Spleen (tissue), 11 donors: Measurements from ENCODE around the gene CDKL1. TPM values are rescaled to one million over a fixed set of nuclear protein-coding genes. Genes with fewer than 3 reads are reported as not detected.
"Not testable (repeated sequence)": the region's sequence is repeated elsewhere in the genome, so short reads cannot be mapped to it uniquely, and the experiment has no call there.

ENCODE experiments used
- DNase-seq: peaks from one replicate; pipeline ENCODE4 v3.0.0-alpha.2; 2020
- H3K27ac ChIP-seq, 8 donors: fragments of 200-600 bp; sonication (generic) in 7 of 8; 1 replicate in 4 of 8; 2 replicates in 4 of 8; pipeline versions ENCODE4 v1.5.0 to v1.8.0; 2016 to 2021; ENCODE audit warnings: inconsistent platforms in 4 of 8, mild to moderate bottlenecking in 4 of 8, moderate library complexity in 1 of 8
- H3K27me3 ChIP-seq, 7 donors: fragments of 200-600 bp; sonication (generic) in 6 of 7; replicated peaks in 1 of 7; 1 replicate in 4 of 7; 2 replicates in 3 of 7; pipeline versions ENCODE4 v1.5.0 to v1.8.0; 2016 to 2021; ENCODE audit warnings: inconsistent platforms in 3 of 7, mild to moderate bottlenecking in 1 of 7
- H3K36me3 ChIP-seq, 6 donors: fragments of 200-600 bp; sonication (generic) in 5 of 6; 1 replicate in 4 of 6; 2 replicates in 2 of 6; pipeline versions ENCODE4 v1.5.0 to v1.8.0; 2016 to 2021; ENCODE audit warnings: inconsistent platforms in 2 of 6
- H3K4me1 ChIP-seq, 6 donors: fragments of 200-600 bp; sonication (generic) in 5 of 6; 1 replicate in 3 of 6; 2 replicates in 3 of 6; pipeline versions ENCODE4 v1.5.0 to v1.8.0; 2016 to 2021; ENCODE audit warnings: inconsistent platforms in 3 of 6
- H3K4me3 ChIP-seq, 8 donors: fragments of 200-600 bp; sonication (generic) in 7 of 8; 1 replicate in 4 of 8; 2 replicates in 4 of 8; pipeline versions ENCODE4 v1.5.0 to v1.8.0; 2016 to 2021; ENCODE audit warnings: inconsistent platforms in 4 of 8, mild to moderate bottlenecking in 4 of 8, moderate library complexity in 2 of 8
- H3K9me3 ChIP-seq, 8 donors: fragments of 200-600 bp; sonication (generic) in 7 of 8; 1 replicate in 4 of 8; 2 replicates in 4 of 8; pipeline versions ENCODE4 v1.5.0 to v1.8.0; 2016 to 2021; ENCODE audit warnings: inconsistent platforms in 4 of 8
- POLR2A ChIP-seq, 3 donors: fragments of 450-650 bp; IDR thresholded peaks; one replicate each; pipeline ENCODE4 v1.5.1; 2017; ENCODE audit warnings: antibody characterized with exemption in 3 of 3, mild to moderate bottlenecking in 1 of 3
- POLR2AphosphoS5 ChIP-seq, 3 donors: sonication (generic); formaldehyde crosslinking; IDR thresholded peaks; one replicate each; pipeline ENCODE4 v1.5.1; 2017; ENCODE audit warnings: antibody characterized with exemption in 3 of 3
- WGBS, 5 donors: extraction: QIAGEN DNeasy Blood & Tissue Kit in 3 of 5; methylation state at CpG; one replicate each; pipeline versions ENCODE4 v1.1.5 to v1.1.7; 2013 to 2018; 5-methylcytosine and 5-hydroxymethylcytosine counted together
- intact Hi-C: fragments of 100-400 bp; cut with DNase I; formaldehyde crosslinking; loops from one replicate; pipeline ENCODE4 v1.15.0; 2023; ENCODE audit warnings: low total_unique reads
- polyA plus RNA-seq, 3 donors: library from polyadenylated mRNA; stranded (reverse); fragments of 200-250 nt; gene quantifications; one replicate each; pipeline ENCODE4 v1.2.1, GENCODE V29; 2013
- total RNA-seq, 7 donors: library from RNA; depleted of rRNA in 3 of 7; stranded (reverse); fragments of >200 nt in 3 of 7; fragmentation: NEBNext Ultra II Directional in 4 of 7; extraction: Animal tissue kit (Norgen Biotek cat#: 25700) in 4 of 7; gene quantifications; one replicate each; pipeline versions ENCODE4 v1.1.0 to v1.2.1, GENCODE V29; 2016 to 2021
- TF ChIP-seq, protein P1 (sequence below), 11 experiments: fragments of 200-600 bp in 7 of 11; fragments of 450-650 bp in 4 of 11; sonication (generic) in 4 of 11; IDR thresholded peaks in 8 of 11; conservative IDR thresholded peaks in 3 of 11; 1 replicate in 7 of 11; 2 replicates in 4 of 11; pipeline versions ENCODE4 v1.4.0 to v1.8.0; 2016 to 2021; ENCODE audit warnings: antibody characterized with exemption in 11 of 11, inconsistent platforms in 4 of 11, mild to moderate bottlenecking in 1 of 11
- donor health status: healthy with polysubstance abuse.
- donor health status: DM: no; HTN: no; CAD: no; lungs with moderate emphysema.
- donor health status: DM: no; HTN: no; CAD: no.
- donor health status: Bipolar disorder and iron deficiency.
- donor health status: healthy.
- donor health status: DM: no; HTN: no; CAD: no.
- donor health status: DM: yes; HTN: yes; CAD: no.

Gene CDKL1
- total and polyA plus RNA-seq, 10 donors: 1.7 to 310 (median 17.6) TPM

DNA sequence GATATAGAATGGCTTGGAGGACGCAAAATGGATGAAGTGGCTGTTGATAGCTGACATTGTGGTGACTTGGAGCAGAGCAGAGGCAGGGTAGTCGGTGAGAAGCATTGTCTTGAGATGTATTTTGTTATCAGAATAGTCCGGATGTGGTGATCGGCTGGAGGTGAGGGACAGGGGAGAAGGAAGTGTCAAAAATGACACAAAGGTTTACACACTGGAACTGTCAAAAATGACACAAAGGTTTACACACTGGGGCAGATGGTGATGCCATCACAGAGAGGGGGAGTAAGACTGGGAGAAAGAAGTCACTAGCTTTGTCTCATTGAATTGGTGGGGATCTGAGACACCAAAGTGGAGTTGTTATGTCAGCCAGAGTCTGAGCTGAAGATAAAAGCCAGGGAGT lies 30.1 kb downstream of the CDKL1 start:
- DNase-seq: no peak

DNA sequence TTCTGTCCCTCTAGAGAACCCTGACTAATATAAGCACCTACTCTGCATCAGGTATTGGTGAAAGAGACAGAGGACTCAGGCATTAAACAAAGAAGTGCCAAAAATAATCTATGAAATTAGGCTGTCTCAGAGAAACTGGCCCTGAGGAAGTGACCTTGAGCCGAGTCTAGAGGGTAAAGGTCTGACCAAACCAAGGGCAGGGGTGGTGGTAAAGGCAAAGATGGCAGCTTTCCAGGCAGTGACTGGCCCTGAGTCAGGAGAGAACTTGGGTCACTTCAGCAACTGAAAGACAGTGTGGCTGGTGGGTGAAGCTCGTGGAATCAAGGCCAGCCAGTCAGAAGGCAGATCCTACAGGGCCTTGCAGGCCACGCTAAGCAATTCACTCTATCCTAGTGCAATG lies 30.6 kb downstream of the CDKL1 start:
- intact Hi-C loops: no loop called here
- Histone ChIP-seq H3K4me1 (peaks cover 11 to 61% (median 37%) of the 10 kb centered on the region in 6 donors), H3K27me3 (no peaks in the 10 kb centered on the region), H3K27ac (peak overlapping the region in 7 of 8 donors; percentile 19 to 94 (median 52)), H3K9me3 (no peaks in the 10 kb centered on the region), H3K4me3 (no peak overlapping the region), H3K36me3 (no peaks in the 10 kb centered on the region)
- TF ChIP-seq, protein P1, sequence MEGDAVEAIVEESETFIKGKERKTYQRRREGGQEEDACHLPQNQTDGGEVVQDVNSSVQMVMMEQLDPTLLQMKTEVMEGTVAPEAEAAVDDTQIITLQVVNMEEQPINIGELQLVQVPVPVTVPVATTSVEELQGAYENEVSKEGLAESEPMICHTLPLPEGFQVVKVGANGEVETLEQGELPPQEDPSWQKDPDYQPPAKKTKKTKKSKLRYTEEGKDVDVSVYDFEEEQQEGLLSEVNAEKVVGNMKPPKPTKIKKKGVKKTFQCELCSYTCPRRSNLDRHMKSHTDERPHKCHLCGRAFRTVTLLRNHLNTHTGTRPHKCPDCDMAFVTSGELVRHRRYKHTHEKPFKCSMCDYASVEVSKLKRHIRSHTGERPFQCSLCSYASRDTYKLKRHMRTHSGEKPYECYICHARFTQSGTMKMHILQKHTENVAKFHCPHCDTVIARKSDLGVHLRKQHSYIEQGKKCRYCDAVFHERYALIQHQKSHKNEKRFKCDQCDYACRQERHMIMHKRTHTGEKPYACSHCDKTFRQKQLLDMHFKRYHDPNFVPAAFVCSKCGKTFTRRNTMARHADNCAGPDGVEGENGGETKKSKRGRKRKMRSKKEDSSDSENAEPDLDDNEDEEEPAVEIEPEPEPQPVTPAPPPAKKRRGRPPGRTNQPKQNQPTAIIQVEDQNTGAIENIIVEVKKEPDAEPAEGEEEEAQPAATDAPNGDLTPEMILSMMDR (IDR thresholded peaks at IDR 0.05 in 8 of 11, conservative IDR thresholded peaks at IDR 0.05 in 3 of 11): no peak
- TF ChIP-seq POLR2AphosphoS5 (IDR thresholded peaks at IDR 0.05): no peak
- no peak for TF ChIP-seq POLR2A (IDR thresholded peaks at IDR 0.05)
- WGBS, 5 donors: 66 to 77% (median 74%) methylated on average over 3 of the region's 3 CpGs
- DNase-seq: no peak

More for the DNA sequence above, 30.1 kb downstream of the CDKL1 start:
- TF ChIP-seq POLR2A (IDR thresholded peaks at IDR 0.05) (no peak), POLR2AphosphoS5 (IDR thresholded peaks at IDR 0.05) (no peak)
- TF ChIP-seq, protein P1 (IDR thresholded peaks at IDR 0.05 in 8 of 11, conservative IDR thresholded peaks at IDR 0.05 in 3 of 11): no peak
- Histone ChIP-seq H3K36me3 (no peaks in the 10 kb centered on the region), H3K4me3 (no peak overlapping the region), H3K9me3 (no peaks in the 10 kb centered on the region), H3K4me1 (peaks cover 11 to 56% (median 37%) of the 10 kb centered on the region in 6 donors), H3K27ac (peak overlapping the region in 7 of 8 donors; percentile 19 to 94 (median 52)), H3K27me3 (no peaks in the 10 kb centered on the region)
- WGBS, 5 donors: 71 to 83% (median 78%) methylated on average over 4 of the region's 4 CpGs
- intact Hi-C loops: no loop called here

DNA sequence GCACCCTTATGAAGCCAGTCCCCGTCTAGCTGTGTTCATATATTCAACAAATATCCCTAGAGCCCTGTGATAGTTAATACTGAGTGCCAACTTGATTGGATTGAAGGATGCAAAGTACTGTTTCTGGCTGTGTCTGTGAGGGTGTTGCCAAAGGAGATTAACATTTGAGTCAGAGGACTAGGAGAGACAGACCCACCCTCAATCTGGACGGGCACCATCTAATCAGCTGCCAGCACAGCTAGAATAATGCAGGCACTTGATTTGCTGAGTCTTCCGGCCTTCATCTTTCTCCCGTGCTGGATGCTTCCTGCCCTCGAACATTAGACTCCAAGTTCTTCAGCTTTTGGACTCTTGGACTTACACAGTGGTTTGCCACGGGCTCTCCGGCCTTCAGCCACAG lies 31.1 kb downstream of the CDKL1 start:
- H3K36me3 ChIP-seq, H3K9me3 ChIP-seq, H3K4me3 ChIP-seq, DNase-seq, H3K27me3 ChIP-seq, intact Hi-C loops: not testable (repeated sequence)
- Histone ChIP-seq H3K4me1 (peaks cover 11 to 61% (median 37%) of the 10 kb centered on the region in 6 donors), H3K27ac (peak overlapping the region in 7 of 8 donors; percentile 19 to 94 (median 70))
- 79 to 88% (median 81%) methylated on average over 7 of the region's 7 CpGs for WGBS, 5 donors

DNA sequence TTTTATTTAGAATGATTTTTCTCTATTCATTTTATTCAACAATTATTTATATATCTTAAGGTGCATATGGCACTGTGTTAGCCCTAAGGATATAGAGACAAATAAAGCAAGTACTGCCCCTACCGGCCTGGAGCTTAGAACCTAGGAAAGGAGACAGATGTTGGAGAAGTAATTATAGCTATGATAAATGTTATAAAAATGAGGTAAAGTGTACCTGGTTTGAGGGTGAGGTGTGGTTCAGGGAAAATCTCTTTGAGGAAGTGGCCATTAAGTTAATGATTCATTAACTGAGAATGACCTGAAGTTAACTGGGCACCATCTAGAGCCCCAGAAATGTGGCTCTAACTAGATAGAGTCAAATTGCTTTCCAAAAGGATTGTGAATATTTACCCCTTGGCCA lies 31.9 kb downstream of the CDKL1 start:
- no peak for DNase-seq
- Histone ChIP-seq H3K4me1 (peaks cover 11 to 61% (median 37%) of the 10 kb centered on the region in 6 donors), H3K36me3 (no peaks in the 10 kb centered on the region), H3K27ac (peak overlapping the region in 7 of 8 donors; percentile 70 to 94 (median 89)), H3K9me3 (no peaks in the 10 kb centered on the region), H3K4me3 (no peak overlapping the region), H3K27me3 (no peaks in the 10 kb centered on the region)
- WGBS, 5 donors: 90 to 96% (median 94%) methylated on average over 1 of the region's 1 CpG
- TF ChIP-seq POLR2A (IDR thresholded peaks at IDR 0.05) (no peak), POLR2AphosphoS5 (IDR thresholded peaks at IDR 0.05) (no peak)
- TF ChIP-seq, protein P1 (IDR thresholded peaks at IDR 0.05 in 8 of 11, conservative IDR thresholded peaks at IDR 0.05 in 3 of 11): no peak
- intact Hi-C loops: no loop called here

DNA sequence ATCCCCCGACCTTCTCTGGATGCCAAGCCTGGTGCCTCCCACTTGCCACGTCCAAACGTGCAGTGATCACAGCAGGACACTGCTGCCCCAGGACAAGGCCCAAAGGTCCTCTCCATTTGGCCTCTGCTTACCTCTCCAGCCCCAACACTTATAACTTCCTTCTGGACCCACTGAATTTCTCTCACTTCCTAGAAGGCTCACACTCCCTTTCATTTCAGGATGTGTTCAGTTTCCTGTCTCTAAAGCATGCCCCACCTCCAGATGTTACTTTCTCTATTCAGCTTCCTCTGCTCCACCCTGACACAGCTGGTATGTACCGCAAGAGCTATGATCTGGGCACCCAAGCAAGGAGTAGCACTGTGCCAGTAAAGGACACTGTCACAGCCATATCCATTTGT lies 33.0 kb downstream of the CDKL1 start:
- Histone ChIP-seq H3K4me3 (peak overlapping the region; percentile 6 to 71 (median 36)), H3K27me3 (no peaks in the 10 kb centered on the region), H3K4me1 (peaks cover 11 to 61% (median 37%) of the 10 kb centered on the region in 6 donors), H3K27ac (peak overlapping the region; percentile 70 to 94 (median 86)), H3K36me3 (peaks cover 0 to 4% (median 0%) of the 10 kb centered on the region in 6 donors), H3K9me3 (no peaks in the 10 kb centered on the region)
- no peak for TF ChIP-seq POLR2A (IDR thresholded peaks at IDR 0.05)
- TF ChIP-seq POLR2AphosphoS5 (IDR thresholded peaks at IDR 0.05): peak in 2 of 3 donors; percentile 69 to 87
- TF ChIP-seq, protein P1 (IDR thresholded peaks at IDR 0.05 in 8 of 11, conservative IDR thresholded peaks at IDR 0.05 in 3 of 11): peak in 1 of 11 experiments; percentile 16
- DNase-seq: peak; percentile 76
- intact Hi-C loops: no loop called here
- 1 to 6% (median 3%) methylated on average over 4 of the region's 4 CpGs for WGBS, 5 donors
